Osteocyte (in vitro differentiated cells): Measurements from ENCODE around the gene HK3. TPM values are rescaled to one million over a fixed set of nuclear protein-coding genes. Genes with fewer than 3 reads are reported as not detected.

Source experiments
- DNase-seq: peaks from one replicate; pipeline ENCODE4 v3.0.0; 2021; ENCODE audit warnings: mixed read lengths; ENCODE audit not compliant: unreplicated experiment; ENCODE audit errors: extremely low spot score
- H3K27ac Mint-ChIP-seq: one replicate; pipeline ENCODE4 v1.8.0; 2021; ENCODE audit warnings: mild to moderate bottlenecking, mixed read lengths; ENCODE audit not compliant: unreplicated experiment
- H3K27me3 Mint-ChIP-seq: one replicate; pipeline ENCODE4 v1.8.0; 2021; ENCODE audit warnings: mixed read lengths; ENCODE audit not compliant: unreplicated experiment
- H3K36me3 Mint-ChIP-seq: one replicate; pipeline ENCODE4 v1.8.0; 2021; ENCODE audit warnings: mixed read lengths; ENCODE audit not compliant: unreplicated experiment
- H3K4me1 Mint-ChIP-seq: one replicate; pipeline ENCODE4 v1.8.0; 2021; ENCODE audit warnings: mixed read lengths; ENCODE audit not compliant: unreplicated experiment
- H3K4me3 Mint-ChIP-seq: one replicate; pipeline ENCODE4 v1.8.0; 2021; ENCODE audit warnings: mild to moderate bottlenecking, moderate library complexity, mixed read lengths; ENCODE audit not compliant: unreplicated experiment
- H3K9me3 Mint-ChIP-seq: one replicate; pipeline ENCODE4 v1.8.0; 2021; ENCODE audit warnings: mixed read lengths; ENCODE audit not compliant: unreplicated experiment
- CTCF ChIP-seq: fragments of 200-600 bp; sonication (generic); IDR thresholded peaks from 2 replicates; pipeline ENCODE4 v1.5.0; 2021; ENCODE audit warnings: antibody characterized with exemption, mild to moderate bottlenecking, moderate library complexity
- total RNA-seq: library from RNA; stranded (reverse); gene quantifications from 2 replicates; pipeline ENCODE4 v1.2.1, GENCODE V29; 2021

Gene HK3
- total RNA-seq, 1 donor from 2014 or later, result not detected

- H3K4me1 Mint-ChIP-seq, result no peaks in the 10 kb centered on the region
- no peak for TF ChIP-seq CTCF
- peaks cover 8% of the 10 kb centered on the region for H3K27me3 Mint-ChIP-seq
- no peak for DNase-seq
- H3K4me3 Mint-ChIP-seq, result no peak overlapping the region
- H3K27ac Mint-ChIP-seq, result no peak overlapping the region
- no peaks in the 10 kb centered on the region for H3K9me3 Mint-ChIP-seq
- H3K36me3 Mint-ChIP-seq, result no peaks in the 10 kb centered on the region
These were observed 15.2 kb downstream of the HK3 start for GRCh38 chr5:176883700-176884570.

GRCh38 chr5:176882567-176882903 lies 16.6 kb downstream of the HK3 start:
- no peak overlapping the region for H3K27ac Mint-ChIP-seq

GRCh38 chr5:176881816-176882566 lies 17.2 kb downstream of the HK3 start:
- H3K27ac Mint-ChIP-seq, result no peak overlapping the region
- no peaks in the 10 kb centered on the region for H3K4me1 Mint-ChIP-seq
- DNase-seq, result no peak
- no peaks in the 10 kb centered on the region for H3K36me3 Mint-ChIP-seq
- TF ChIP-seq CTCF, result no peak
- no peaks in the 10 kb centered on the region for H3K9me3 Mint-ChIP-seq
- peaks cover 8% of the 10 kb centered on the region for H3K27me3 Mint-ChIP-seq
- no peak overlapping the region for H3K4me3 Mint-ChIP-seq

More at GRCh38 chr5:176882567-176882903, 16.6 kb downstream of the HK3 start:
- Mint-ChIP-seq H3K27me3 (peaks cover 8% of the 10 kb centered on the region), H3K9me3 (no peaks in the 10 kb centered on the region), H3K4me1 (no peaks in the 10 kb centered on the region), H3K36me3 (no peaks in the 10 kb centered on the region), H3K4me3 (no peak overlapping the region)
- DNase-seq, result no peak
- no peak for TF ChIP-seq CTCF

GRCh38 chr5:176881021-176881749 lies 18.0 kb downstream of the HK3 start:
- Mint-ChIP-seq H3K9me3 (no peaks in the 10 kb centered on the region), H3K4me1 (no peaks in the 10 kb centered on the region), H3K27me3 (peaks cover 10% of the 10 kb centered on the region), H3K36me3 (no peaks in the 10 kb centered on the region), H3K4me3 (no peak overlapping the region), H3K27ac (no peak overlapping the region)
- no peak for TF ChIP-seq CTCF
- no peak for DNase-seq
